Right lobe of liver (tissue), 6 donors: ENCODE data around the gene SH3RF3. TPM values are rescaled to one million over a fixed set of nuclear protein-coding genes. Genes with fewer than 3 reads are reported as not detected.

Source experiments
- ATAC-seq, 4 donors: fragments of 200-7000 bp; cut with Tn5 transposase; one replicate each; pipeline ENCODE4 v1.9.1; 2020; ENCODE audit warnings: mild to moderate bottlenecking in 4 of 4, moderate library complexity in 4 of 4
- DNase-seq, 3 donors: peaks; one replicate each; pipeline ENCODE4 v3.0.0-alpha.2; 2020
- H3K27ac ChIP-seq, 3 donors: fragments of 200-600 bp; one replicate each; pipeline ENCODE4 v1.8.0; 2022
- H3K27me3 ChIP-seq, 2 donors: fragments of 200-600 bp; one replicate each; pipeline ENCODE4 v1.8.0; 2022
- H3K36me3 ChIP-seq, 4 donors: fragments of 200-600 bp; sonication (generic) in 1 of 4; one replicate each; pipeline versions ENCODE4 v1.5.1 to v1.8.0; 2017 to 2022; ENCODE audit warnings: control low read depth in 1 of 4
- H3K4me1 ChIP-seq, 4 donors: fragments of 200-600 bp; sonication (generic) in 1 of 4; one replicate each; pipeline versions ENCODE4 v1.5.1 to v1.8.0; 2017 to 2022; ENCODE audit warnings: control low read depth in 1 of 4
- H3K4me3 ChIP-seq, 3 donors: fragments of 200-600 bp; one replicate each; pipeline ENCODE4 v1.8.0; 2022
- H3K9me3 ChIP-seq, 4 donors: fragments of 200-600 bp; sonication (generic) in 1 of 4; one replicate each; pipeline versions ENCODE4 v1.5.1 to v1.8.0; 2017 to 2022; ENCODE audit warnings: control low read depth in 1 of 4
- CTCF ChIP-seq, 4 donors: fragments of 200-600 bp in 3 of 4; fragments of 450-650 bp in 1 of 4; IDR thresholded peaks; one replicate each; pipeline versions ENCODE4 v1.5.1 to v1.8.0; 2016 to 2022; ENCODE audit warnings: antibody characterized with exemption in 4 of 4, mild to moderate bottlenecking in 2 of 4
- POLR2A ChIP-seq: fragments of 450-650 bp; IDR thresholded peaks from one replicate; pipeline ENCODE4 v1.6.1; 2017; ENCODE audit warnings: antibody characterized with exemption, mild to moderate bottlenecking
- WGBS: methylation state at CpG from one replicate; pipeline ENCODE4 v1.1.6; 2018; ENCODE audit warnings: low coverage, low lambda C conversion rate; ENCODE audit not compliant: insufficient coverage; ENCODE audit errors: missing lambda C conversion rate; 5-methylcytosine and 5-hydroxymethylcytosine counted together
- intact Hi-C, 2 donors: fragments of 100-400 bp; cut with DNase I; formaldehyde crosslinking; loops; one replicate each; pipeline versions ENCODE4 v1.11.2 to v1.14.1; 2022
- total RNA-seq, 6 experiments: library from RNA; depleted of rRNA in 2 of 6; stranded (reverse); fragments of >200 nt in 2 of 6; fragmentation: NEBNext Ultra II Directional in 3 of 6; extraction: Animal tissue kit (Norgen Biotek cat#: 25700) in 3 of 6; gene quantifications; one replicate each; pipeline versions ENCODE4 v1.1.0 to v1.2.4, GENCODE V29; 2016 to 2023
- donor health status: DM: no; HTN: yes; CAD: no.
- donor health status: DM: no; HTN: no; CAD: no.
- donor health status: DM: no; HTN: no; CAD: no.
- donor health status: DM: no; HTN: yes; CAD: no.
- donor health status: DM: no; HTN: yes; CAD: no.

Gene SH3RF3
- total RNA-seq, 6 experiments from 2014 or later, result 0.68 to 1.6 (median 1.2) TPM

- Histone ChIP-seq H3K4me3 (no peak overlapping the region), H3K4me1 (no peaks in the 10 kb centered on the region), H3K27me3 (no peaks in the 10 kb centered on the region), H3K36me3 (no peaks in the 10 kb centered on the region), H3K9me3 (no peaks in the 10 kb centered on the region), H3K27ac (no peak overlapping the region)
- ATAC-seq (no peak), DNase-seq (no peak)
- no peak for TF ChIP-seq POLR2A
- TF ChIP-seq CTCF (IDR thresholded peaks at IDR 0.05), result no peak
- intact Hi-C loops, result no loop called here
- no CpG with 5 or more reads among the region's 3 CpGs for WGBS
Measured at GRCh38 chr2:109154226-109154625, 25.2 kb downstream of the SH3RF3 start.

DNA sequence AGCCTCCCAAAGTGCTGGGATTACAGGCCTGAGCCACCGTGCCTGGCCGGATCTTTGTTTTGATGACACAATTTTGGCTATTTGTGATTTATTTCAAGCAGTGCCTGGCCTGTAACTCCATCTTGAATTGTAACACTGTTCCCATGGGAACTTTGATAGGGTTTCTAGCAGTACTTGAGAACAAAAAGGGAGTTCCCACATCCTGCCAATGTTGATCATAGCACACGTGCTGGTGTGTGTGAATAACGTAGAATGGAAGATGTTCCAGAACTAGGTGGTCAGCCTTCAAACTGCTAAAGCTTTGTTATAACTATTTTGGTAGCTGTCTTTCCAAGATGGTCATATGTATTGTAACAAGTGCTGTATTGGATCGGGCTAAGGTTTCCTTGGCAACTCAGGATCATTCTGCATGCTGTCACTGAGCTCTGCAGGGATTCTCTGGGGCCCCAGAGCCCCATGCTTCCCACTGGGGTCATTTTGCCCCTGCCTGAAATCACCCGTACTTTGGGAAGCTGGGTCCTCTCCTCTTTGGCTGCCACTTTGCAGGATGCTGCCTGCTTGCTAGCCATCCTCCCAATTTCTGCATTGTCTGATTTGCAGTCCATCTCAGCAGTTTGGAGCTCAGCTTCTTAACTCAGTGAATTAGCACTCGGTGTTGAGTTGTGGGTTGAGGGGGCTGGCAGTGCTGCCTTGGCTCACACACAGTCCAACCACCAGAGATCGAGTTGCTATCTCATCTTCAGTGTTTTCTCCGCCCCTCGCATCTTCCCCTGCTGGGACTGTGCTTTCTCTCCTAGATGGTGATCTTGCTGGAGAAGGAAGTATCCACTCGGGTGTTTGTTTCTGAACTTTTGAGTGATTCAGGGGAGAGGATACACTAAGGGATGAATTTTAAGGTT is 26.8 kb downstream of the SH3RF3 start:
- no peak for ATAC-seq
- no peak overlapping the region for H3K27ac ChIP-seq
- H3K4me3 ChIP-seq, result no peak overlapping the region
- H3K27me3 ChIP-seq, result no peaks in the 10 kb centered on the region
- no peaks in the 10 kb centered on the region for H3K36me3 ChIP-seq
- H3K4me1 ChIP-seq, result no peaks in the 10 kb centered on the region
- intact Hi-C loops, result no loop called here
- DNase-seq, result no peak
- 54% methylated on average over 9 of the region's 11 CpGs for WGBS
- no peaks in the 10 kb centered on the region for H3K9me3 ChIP-seq
- TF ChIP-seq POLR2A, result no peak
- TF ChIP-seq CTCF (IDR thresholded peaks at IDR 0.05), result no peak

DNA sequence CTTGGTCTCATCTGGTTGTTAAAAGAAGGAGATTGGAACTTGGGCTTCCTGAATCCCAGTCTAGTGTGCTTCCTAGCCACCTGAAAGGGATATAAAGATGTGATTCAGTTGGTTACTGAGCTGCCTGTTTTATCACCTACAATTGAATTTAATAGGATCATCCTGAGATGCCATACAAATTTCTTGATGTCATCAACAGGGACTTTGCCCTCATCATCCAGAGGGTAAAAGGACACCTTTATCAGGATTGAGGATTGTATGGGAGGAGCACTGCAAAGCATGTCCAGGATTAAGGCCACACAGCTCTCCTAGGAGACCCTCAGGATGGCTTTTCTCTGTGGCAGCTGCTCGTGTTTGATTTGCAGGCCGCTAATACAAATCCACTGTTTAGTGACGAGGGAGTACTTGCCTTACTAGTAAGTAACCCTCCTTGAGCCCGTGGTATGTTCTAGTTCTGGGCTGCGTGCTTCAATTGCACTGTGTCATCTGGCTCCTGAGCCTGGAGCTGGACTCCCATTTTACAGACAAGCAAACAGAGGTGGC is 28.6 kb downstream of the SH3RF3 start:
- no CpG with 5 or more reads among the region's 5 CpGs for WGBS
- H3K4me3 ChIP-seq, result no peak overlapping the region
- no peak overlapping the region for H3K27ac ChIP-seq
- TF ChIP-seq CTCF (IDR thresholded peaks at IDR 0.05) (no peak), POLR2A (no peak)
- H3K4me1 ChIP-seq, result no peaks in the 10 kb centered on the region
- no peaks in the 10 kb centered on the region for H3K36me3 ChIP-seq
- DNase-seq, result no peak
- H3K27me3 ChIP-seq, result no peaks in the 10 kb centered on the region
- no peaks in the 10 kb centered on the region for H3K9me3 ChIP-seq
- intact Hi-C loops, result no loop called here
- no peak for ATAC-seq

DNA sequence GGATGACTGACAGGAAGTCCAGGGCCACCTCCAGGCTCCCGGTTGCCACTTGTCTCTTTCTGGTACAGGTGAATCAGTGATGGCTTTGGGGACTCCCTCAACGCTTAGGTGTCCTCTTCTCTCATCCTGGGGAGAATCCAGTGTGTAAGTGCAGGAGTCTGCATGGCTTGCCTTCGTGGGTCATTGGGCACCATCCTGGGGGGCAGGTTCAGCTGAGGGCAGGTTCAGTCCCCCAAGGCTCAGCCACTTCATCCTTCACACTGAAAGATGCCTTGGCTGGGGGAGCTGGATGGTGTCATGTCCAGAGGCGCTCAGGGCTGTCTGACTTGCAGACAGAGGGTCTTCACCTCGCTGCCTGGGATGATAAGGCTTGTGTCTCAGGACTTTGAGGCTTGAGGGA is 29.2 kb downstream of the SH3RF3 start:
- intact Hi-C loops, result no loop called here
- no peaks in the 10 kb centered on the region for H3K27me3 ChIP-seq
- no peaks in the 10 kb centered on the region for H3K9me3 ChIP-seq
- no peak overlapping the region for H3K27ac ChIP-seq
- WGBS, result 86% methylated on average over 1 of the region's 5 CpGs
- DNase-seq (no peak), ATAC-seq (no peak)
- no peak for TF ChIP-seq POLR2A
- no peak for TF ChIP-seq CTCF (IDR thresholded peaks at IDR 0.05)
- H3K36me3 ChIP-seq, result no peaks in the 10 kb centered on the region
- H3K4me1 ChIP-seq, result no peaks in the 10 kb centered on the region
- no peak overlapping the region for H3K4me3 ChIP-seq
